Measurements from ENCODE around the gene CREBBP. TPM values are rescaled to one million over a fixed set of nuclear protein-coding genes. Genes with fewer than 3 reads are reported as not detected.

CREBBP gene
- polyA plus RNA-seq, 2 of the 4 experiments (the other 2 are of a cell fraction), result 8.0 to 13.4 TPM

DNA sequence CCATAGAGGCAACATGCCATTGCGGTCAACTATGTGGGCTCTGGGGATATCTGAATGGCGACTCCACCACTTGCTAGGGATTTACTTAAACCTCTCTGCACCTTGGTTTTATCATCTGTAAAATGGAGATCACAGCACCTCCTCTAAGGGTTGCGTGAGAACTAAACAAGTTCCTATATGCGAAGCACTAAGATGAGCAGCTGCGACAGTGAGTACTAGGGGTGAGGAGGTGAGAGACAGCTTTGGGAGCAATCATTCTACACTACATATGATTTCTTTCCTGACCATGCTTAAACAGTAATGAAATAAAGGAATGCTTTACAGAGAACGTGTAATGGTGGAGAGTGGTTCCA, 61.4 kb downstream of the CREBBP start (continued):
- no peak for TF ChIP-seq NFE2L2 (conservative IDR thresholded peaks at IDR 0.05; ENCODE audit: low read length)
- TF ChIP-seq, protein P1, sequence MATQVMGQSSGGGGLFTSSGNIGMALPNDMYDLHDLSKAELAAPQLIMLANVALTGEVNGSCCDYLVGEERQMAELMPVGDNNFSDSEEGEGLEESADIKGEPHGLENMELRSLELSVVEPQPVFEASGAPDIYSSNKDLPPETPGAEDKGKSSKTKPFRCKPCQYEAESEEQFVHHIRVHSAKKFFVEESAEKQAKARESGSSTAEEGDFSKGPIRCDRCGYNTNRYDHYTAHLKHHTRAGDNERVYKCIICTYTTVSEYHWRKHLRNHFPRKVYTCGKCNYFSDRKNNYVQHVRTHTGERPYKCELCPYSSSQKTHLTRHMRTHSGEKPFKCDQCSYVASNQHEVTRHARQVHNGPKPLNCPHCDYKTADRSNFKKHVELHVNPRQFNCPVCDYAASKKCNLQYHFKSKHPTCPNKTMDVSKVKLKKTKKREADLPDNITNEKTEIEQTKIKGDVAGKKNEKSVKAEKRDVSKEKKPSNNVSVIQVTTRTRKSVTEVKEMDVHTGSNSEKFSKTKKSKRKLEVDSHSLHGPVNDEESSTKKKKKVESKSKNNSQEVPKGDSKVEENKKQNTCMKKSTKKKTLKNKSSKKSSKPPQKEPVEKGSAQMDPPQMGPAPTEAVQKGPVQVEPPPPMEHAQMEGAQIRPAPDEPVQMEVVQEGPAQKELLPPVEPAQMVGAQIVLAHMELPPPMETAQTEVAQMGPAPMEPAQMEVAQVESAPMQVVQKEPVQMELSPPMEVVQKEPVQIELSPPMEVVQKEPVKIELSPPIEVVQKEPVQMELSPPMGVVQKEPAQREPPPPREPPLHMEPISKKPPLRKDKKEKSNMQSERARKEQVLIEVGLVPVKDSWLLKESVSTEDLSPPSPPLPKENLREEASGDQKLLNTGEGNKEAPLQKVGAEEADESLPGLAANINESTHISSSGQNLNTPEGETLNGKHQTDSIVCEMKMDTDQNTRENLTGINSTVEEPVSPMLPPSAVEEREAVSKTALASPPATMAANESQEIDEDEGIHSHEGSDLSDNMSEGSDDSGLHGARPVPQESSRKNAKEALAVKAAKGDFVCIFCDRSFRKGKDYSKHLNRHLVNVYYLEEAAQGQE (IDR thresholded peaks at IDR 0.05), result no peak
- TF ChIP-seq RFX5 (IDR thresholded peaks at IDR 0.05), result no peak
- TF ChIP-seq KDM1A (IDR thresholded peaks at IDR 0.05; ENCODE audit: low read depth), result no peak
- TF ChIP-seq KDM5A (IDR thresholded peaks at IDR 0.05), result no peak
- no peak for TF ChIP-seq ZFP36 (IDR thresholded peaks at IDR 0.05; ENCODE audit: borderline replicate concordance, partially characterized antibody)

DNA sequence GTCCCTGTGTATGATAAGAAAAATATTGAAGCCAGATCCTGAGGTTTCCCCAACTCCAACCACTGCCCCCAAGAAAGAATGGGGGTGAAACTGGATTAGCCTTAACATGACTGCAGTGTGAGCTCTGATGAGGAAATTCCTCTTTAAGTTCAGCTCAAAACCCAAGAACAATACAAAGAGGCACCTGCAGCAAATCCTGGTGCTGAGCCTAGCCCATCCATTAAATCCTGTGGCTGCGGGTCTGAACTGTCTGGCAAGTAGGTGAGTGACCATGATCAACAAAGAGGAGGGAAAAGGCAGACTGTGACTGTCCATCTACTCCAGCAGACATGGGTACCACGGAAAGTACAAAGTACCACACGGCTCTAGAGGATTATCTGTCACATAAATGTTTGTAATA, 64.2 kb downstream of the CREBBP start:
- no peak for DNase-seq (ENCODE audit: low read depth in 1 of 2, low spot score in 1 of 2)
- Histone ChIP-seq H3K4me1 (peaks cover 19% of the 10 kb centered on the region), H3K4me2 (no peak overlapping the region), H3K27ac (no peak overlapping the region), H3K4me3 (no peak overlapping the region), H3K9me3 (no peaks in the 10 kb centered on the region)
- ChIA-PET POLR2A (no interaction called here), CTCF (no interaction called here)
- 88% methylated on average over 3 of the region's 3 CpGs for WGBS (ENCODE audit: missing lambda C conversion rate)
- FAIRE-seq, result no peak
- no peak for ATAC-seq
- TF ChIP-seq, protein P2, sequence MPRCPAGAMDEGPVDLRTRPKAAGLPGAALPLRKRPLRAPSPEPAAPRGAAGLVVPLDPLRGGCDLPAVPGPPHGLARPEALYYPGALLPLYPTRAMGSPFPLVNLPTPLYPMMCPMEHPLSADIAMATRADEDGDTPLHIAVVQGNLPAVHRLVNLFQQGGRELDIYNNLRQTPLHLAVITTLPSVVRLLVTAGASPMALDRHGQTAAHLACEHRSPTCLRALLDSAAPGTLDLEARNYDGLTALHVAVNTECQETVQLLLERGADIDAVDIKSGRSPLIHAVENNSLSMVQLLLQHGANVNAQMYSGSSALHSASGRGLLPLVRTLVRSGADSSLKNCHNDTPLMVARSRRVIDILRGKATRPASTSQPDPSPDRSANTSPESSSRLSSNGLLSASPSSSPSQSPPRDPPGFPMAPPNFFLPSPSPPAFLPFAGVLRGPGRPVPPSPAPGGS (IDR thresholded peaks at IDR 0.05), result no peak
- TF ChIP-seq PHF8 (IDR thresholded peaks at IDR 0.05; ENCODE audit: borderline replicate concordance, low read depth), result no peak
- TF ChIP-seq JUNB (IDR thresholded peaks at IDR 0.05), result no peak
- no peak for TF ChIP-seq HDAC2 (IDR thresholded peaks at IDR 0.05)
- TF ChIP-seq CHD2 (IDR thresholded peaks at IDR 0.05; ENCODE audit: low read length, partially characterized antibody), result no peak
- no peak for TF ChIP-seq CHD4 (IDR thresholded peaks at IDR 0.05; ENCODE audit: borderline replicate concordance)
- TF ChIP-seq RAD21 (conservative IDR thresholded peaks at IDR 0.05 in 1 of 2, IDR thresholded peaks at IDR 0.05 in 1 of 2), result no peak
- TF ChIP-seq MAFK (IDR thresholded peaks at IDR 0.05; ENCODE audit: partially characterized antibody), result no peak
- TF ChIP-seq, protein P3, sequence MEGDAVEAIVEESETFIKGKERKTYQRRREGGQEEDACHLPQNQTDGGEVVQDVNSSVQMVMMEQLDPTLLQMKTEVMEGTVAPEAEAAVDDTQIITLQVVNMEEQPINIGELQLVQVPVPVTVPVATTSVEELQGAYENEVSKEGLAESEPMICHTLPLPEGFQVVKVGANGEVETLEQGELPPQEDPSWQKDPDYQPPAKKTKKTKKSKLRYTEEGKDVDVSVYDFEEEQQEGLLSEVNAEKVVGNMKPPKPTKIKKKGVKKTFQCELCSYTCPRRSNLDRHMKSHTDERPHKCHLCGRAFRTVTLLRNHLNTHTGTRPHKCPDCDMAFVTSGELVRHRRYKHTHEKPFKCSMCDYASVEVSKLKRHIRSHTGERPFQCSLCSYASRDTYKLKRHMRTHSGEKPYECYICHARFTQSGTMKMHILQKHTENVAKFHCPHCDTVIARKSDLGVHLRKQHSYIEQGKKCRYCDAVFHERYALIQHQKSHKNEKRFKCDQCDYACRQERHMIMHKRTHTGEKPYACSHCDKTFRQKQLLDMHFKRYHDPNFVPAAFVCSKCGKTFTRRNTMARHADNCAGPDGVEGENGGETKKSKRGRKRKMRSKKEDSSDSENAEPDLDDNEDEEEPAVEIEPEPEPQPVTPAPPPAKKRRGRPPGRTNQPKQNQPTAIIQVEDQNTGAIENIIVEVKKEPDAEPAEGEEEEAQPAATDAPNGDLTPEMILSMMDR (IDR thresholded peaks at IDR 0.05), result no peak
- TF ChIP-seq, protein P4, sequence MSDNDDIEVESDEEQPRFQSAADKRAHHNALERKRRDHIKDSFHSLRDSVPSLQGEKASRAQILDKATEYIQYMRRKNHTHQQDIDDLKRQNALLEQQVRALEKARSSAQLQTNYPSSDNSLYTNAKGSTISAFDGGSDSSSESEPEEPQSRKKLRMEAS (IDR thresholded peaks at IDR 0.05), result no peak
- no peak for TF ChIP-seq EP300 (IDR thresholded peaks at IDR 0.05)
- TF ChIP-seq HEYL (CRISPR knock-in tag; IDR thresholded peaks at IDR 0.05), result no peak
- TF ChIP-seq HOXB5 (CRISPR knock-in tag; IDR thresholded peaks at IDR 0.05), result no peak
- TF ChIP-seq ZC3H11A (IDR thresholded peaks at IDR 0.05), result no peak
- TF ChIP-seq, protein P5, sequence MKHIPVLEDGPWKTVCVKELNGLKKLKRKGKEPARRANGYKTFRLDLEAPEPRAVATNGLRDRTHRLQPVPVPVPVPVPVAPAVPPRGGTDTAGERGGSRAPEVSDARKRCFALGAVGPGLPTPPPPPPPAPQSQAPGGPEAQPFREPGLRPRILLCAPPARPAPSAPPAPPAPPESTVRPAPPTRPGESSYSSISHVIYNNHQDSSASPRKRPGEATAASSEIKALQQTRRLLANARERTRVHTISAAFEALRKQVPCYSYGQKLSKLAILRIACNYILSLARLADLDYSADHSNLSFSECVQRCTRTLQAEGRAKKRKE (CRISPR knock-in tag; IDR thresholded peaks at IDR 0.05; ENCODE audit: low read depth), result no peak
- TF ChIP-seq, protein P6, sequence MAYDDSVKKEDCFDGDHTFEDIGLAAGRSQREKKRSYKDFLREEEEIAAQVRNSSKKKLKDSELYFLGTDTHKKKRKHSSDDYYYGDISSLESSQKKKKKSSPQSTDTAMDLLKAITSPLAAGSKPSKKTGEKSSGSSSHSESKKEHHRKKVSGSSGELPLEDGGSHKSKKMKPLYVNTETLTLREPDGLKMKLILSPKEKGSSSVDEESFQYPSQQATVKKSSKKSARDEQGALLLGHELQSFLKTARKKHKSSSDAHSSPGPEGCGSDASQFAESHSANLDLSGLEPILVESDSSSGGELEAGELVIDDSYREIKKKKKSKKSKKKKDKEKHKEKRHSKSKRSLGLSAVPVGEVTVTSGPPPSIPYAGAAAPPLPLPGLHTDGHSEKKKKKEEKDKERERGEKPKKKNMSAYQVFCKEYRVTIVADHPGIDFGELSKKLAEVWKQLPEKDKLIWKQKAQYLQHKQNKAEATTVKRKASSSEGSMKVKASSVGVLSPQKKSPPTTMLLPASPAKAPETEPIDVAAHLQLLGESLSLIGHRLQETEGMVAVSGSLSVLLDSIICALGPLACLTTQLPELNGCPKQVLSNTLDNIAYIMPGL (CRISPR knock-in tag; IDR thresholded peaks at IDR 0.05; ENCODE audit: borderline replicate concordance), result no peak
- TF ChIP-seq, protein P1 (IDR thresholded peaks at IDR 0.05), result no peak
- TF ChIP-seq ZSCAN20 (CRISPR knock-in tag; IDR thresholded peaks at IDR 0.05), result no peak
- TF ChIP-seq CBX8 (IDR thresholded peaks at IDR 0.05), result no peak
- TF ChIP-seq RARB (CRISPR knock-in tag; IDR thresholded peaks at IDR 0.05), result no peak

Measured in A549 (cell line).